Loucy (cell line): ENCODE measurements around the gene UFSP1.

Source experiments
- H2AFZ ChIP-seq: fragments of 200-600 bp; sonication (generic); 2 replicates; pipeline ENCODE4 v1.6.0; 2016; ENCODE audit warnings: antibody characterized with exemption, mild to moderate bottlenecking, low read length, moderate library complexity
- H3F3A ChIP-seq: fragments of 200-600 bp; 2 replicates; pipeline ENCODE4 v1.6.0; 2016; ENCODE audit warnings: antibody characterized with exemption, low read depth, mild to moderate bottlenecking
- H3K27me3 ChIP-seq: fragments of 200-600 bp; sonication (generic); 2 replicates; pipeline ENCODE4 v1.6.1; 2014; ENCODE audit warnings: low read length, mild to moderate bottlenecking; ENCODE audit not compliant: insufficient read depth, poor library complexity, severe bottlenecking
- H3K36me3 ChIP-seq: fragments of 200-600 bp; sonication (generic); 2 replicates; pipeline ENCODE4 v1.6.1; 2016; ENCODE audit warnings: low read length; ENCODE audit not compliant: insufficient read depth
- H3K4me1 ChIP-seq: fragments of 200-600 bp; sonication (generic); 2 replicates; pipeline ENCODE4 v1.5.1; 2014; ENCODE audit warnings: low read length, mild to moderate bottlenecking; ENCODE audit not compliant: insufficient read depth, poor library complexity, severe bottlenecking
- H3K4me2 ChIP-seq: fragments of 200-600 bp; sonication (generic); 2 replicates; pipeline ENCODE4 v1.6.0; 2014; ENCODE audit warnings: antibody characterized with exemption, low read length, low read depth, mild to moderate bottlenecking; ENCODE audit not compliant: poor library complexity, severe bottlenecking
- H3K4me3 ChIP-seq: fragments of 200-600 bp; sonication (generic); 2 replicates; pipeline ENCODE4 v1.5.1; 2014; ENCODE audit warnings: low read length, mild to moderate bottlenecking, mixed read lengths; ENCODE audit not compliant: poor library complexity, severe bottlenecking
- H3K79me2 ChIP-seq: fragments of 200-600 bp; sonication (generic); 2 replicates; pipeline ENCODE4 v1.6.1; 2014; ENCODE audit warnings: low read length; ENCODE audit not compliant: insufficient read depth
- H3K9ac ChIP-seq: fragments of 200-600 bp; sonication (generic); 2 replicates; pipeline ENCODE4 v1.6.0; 2014; ENCODE audit warnings: mild to moderate bottlenecking, low read depth, low read length, moderate library complexity; ENCODE audit not compliant: poor library complexity, severe bottlenecking
- H3K9me2 ChIP-seq: fragments of 200-600 bp; sonication (generic); replicated peaks from 2 replicates; pipeline ENCODE4 v1.6.1; 2016; ENCODE audit warnings: low read depth, low read length, mixed read lengths
- H3K9me3 ChIP-seq: fragments of 200-600 bp; sonication (generic); 2 replicates; pipeline ENCODE4 v1.6.1; 2014; ENCODE audit warnings: mild to moderate bottlenecking, antibody characterized with exemption, low read length, low read depth; ENCODE audit not compliant: insufficient read depth
- H4K20me1 ChIP-seq: fragments of 200-600 bp; sonication (generic); 2 replicates; pipeline ENCODE4 v1.6.0; 2014; ENCODE audit warnings: antibody characterized with exemption, low read length, mild to moderate bottlenecking; ENCODE audit not compliant: insufficient read depth, poor library complexity, severe bottlenecking
- CTCF ChIP-seq: fragments of 200-600 bp; sonication (generic); conservative IDR thresholded peaks from 2 replicates; pipeline ENCODE4 v1.5.1; 2014; ENCODE audit warnings: mild to moderate bottlenecking, antibody characterized with exemption, low read length
- EZH2phosphoT487 ChIP-seq: fragments of 200-600 bp; IDR thresholded peaks from 2 replicates; pipeline ENCODE4 v1.6.1; 2018; ENCODE audit warnings: antibody characterized with exemption, mild to moderate bottlenecking, moderate library complexity, borderline replicate concordance

UFSP1 gene

GRCh38 chr7:100886142-100886935 lies 3.2 kb downstream of the UFSP1 start:
- Histone ChIP-seq H3K4me1 (peaks cover 28% of the 10 kb centered on the region), H3K79me2 (peaks cover 21% of the 10 kb centered on the region), H3K36me3 (peaks cover 76% of the 10 kb centered on the region; the same call in 1 of the 2 replicates), H3K9me2 (no peaks in the 10 kb centered on the region), H3K4me2 (no peak overlapping the region), H3F3A (0 out of 2 replicates have a peak, but pooled peaks cover 5% of the 10 kb centered on the region), H3K9ac (no peak overlapping the region), H4K20me1 (peaks cover 49% of the 10 kb centered on the region), H3K9me3 (no peaks in the 10 kb centered on the region), H3K27me3 (no peaks in the 10 kb centered on the region), H3K4me3 (no peak overlapping the region), H2AFZ (no peak overlapping the region)
- TF ChIP-seq EZH2phosphoT487 = no peak
- no peak for TF ChIP-seq CTCF

GRCh38 chr7:100885440-100886141 lies 3.9 kb downstream of the UFSP1 start:
- Histone ChIP-seq H3K9me2 (no peaks in the 10 kb centered on the region), H3F3A (0 out of 2 replicates have a peak, but pooled peaks cover 5% of the 10 kb centered on the region), H3K27me3 (no peaks in the 10 kb centered on the region), H3K36me3 (peaks cover 84% of the 10 kb centered on the region; the same call in 1 of the 2 replicates), H3K4me3 (no peak overlapping the region), H3K9ac (no peak overlapping the region), H3K4me2 (no peak overlapping the region), H3K9me3 (no peaks in the 10 kb centered on the region), H4K20me1 (peaks cover 56% of the 10 kb centered on the region), H3K4me1 (peaks cover 28% of the 10 kb centered on the region), H2AFZ (no peak overlapping the region), H3K79me2 (peaks cover 29% of the 10 kb centered on the region)
- no peak for TF ChIP-seq EZH2phosphoT487
- TF ChIP-seq CTCF = no peak

- Histone ChIP-seq H3K79me2 (peaks cover 36% of the 10 kb centered on the region), H3K4me1 (peaks cover 22% of the 10 kb centered on the region), H3K4me2 (no peak overlapping the region), H3K9ac (no peak overlapping the region), H3F3A (0 out of 2 replicates have a peak, but pooled peaks cover 5% of the 10 kb centered on the region), H3K9me3 (no peaks in the 10 kb centered on the region), H3K9me2 (no peaks in the 10 kb centered on the region), H2AFZ (no peak overlapping the region), H3K36me3 (peaks cover 87% of the 10 kb centered on the region; the same call in 1 of the 2 replicates), H4K20me1 (peaks cover 60% of the 10 kb centered on the region), H3K27me3 (no peaks in the 10 kb centered on the region), H3K4me3 (no peak overlapping the region)
- no peak for TF ChIP-seq CTCF
- TF ChIP-seq EZH2phosphoT487 = no peak
These were observed 4.6 kb downstream of the UFSP1 start for GRCh38 chr7:100884736-100885439.
